Measurements from ENCODE around the gene CBX8. TPM values are rescaled to one million over a fixed set of nuclear protein-coding genes. Genes with fewer than 3 reads are reported as not detected.

Gene CBX8
- total and polyA plus RNA-seq, 2 of the 13 experiments (the other 11 are each of a cell fraction or from before 2014, with no cell fraction given) = 0.34 to 12.6 TPM

DNA sequence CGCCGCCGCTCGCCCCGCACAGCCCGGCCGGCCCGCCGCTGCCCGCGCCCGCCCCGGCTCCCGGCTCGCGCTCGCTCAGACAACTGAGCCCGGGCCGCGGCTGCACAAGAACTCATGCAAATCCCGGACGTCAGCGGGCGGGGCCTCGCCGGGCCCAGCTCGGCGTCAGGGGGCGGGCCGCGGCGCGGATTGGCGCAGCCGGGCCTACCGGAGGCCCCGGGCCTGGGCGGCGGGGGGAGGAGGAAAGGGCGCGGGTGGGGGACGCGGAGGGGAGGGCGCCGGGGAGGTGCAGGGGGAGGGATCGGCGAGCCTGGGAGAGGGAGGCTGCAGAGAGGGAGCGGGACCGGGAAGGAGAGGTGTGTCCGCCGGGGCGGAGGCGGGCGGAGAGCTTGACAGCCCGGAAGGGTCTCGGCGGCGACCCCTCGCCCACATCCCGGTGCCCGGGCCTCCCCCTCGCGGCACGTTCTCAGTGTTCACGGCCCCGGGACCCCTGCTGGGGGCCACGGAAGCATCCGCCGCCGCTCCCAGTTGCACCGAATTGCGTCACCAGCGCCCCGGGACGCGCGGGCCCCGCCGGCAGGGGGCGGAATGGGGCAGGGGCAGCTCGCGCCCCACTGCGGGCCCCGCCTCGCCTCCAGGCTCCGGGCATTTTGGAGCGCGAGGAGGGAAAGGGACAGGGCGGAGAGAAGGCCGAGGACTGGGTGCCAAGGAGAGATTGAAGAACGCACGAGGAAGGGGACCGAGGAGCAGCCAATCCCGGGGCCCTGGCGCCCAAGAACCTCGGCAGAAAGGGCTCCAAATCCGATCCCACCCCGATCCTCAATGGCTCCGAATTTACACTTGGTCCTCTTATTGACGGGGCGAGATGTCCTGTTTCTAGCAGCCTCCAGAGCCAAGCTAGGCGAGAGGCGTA lies 42.7 kb upstream of the CBX8 start, which contains the start of gene CBX4 (continued):
- TF ChIP-seq FOXA3 (CRISPR knock-in tag; IDR thresholded peaks at IDR 0.05) = peak; percentile 22; the same call in 1 of the 2 replicates
- TF ChIP-seq, protein P1, sequence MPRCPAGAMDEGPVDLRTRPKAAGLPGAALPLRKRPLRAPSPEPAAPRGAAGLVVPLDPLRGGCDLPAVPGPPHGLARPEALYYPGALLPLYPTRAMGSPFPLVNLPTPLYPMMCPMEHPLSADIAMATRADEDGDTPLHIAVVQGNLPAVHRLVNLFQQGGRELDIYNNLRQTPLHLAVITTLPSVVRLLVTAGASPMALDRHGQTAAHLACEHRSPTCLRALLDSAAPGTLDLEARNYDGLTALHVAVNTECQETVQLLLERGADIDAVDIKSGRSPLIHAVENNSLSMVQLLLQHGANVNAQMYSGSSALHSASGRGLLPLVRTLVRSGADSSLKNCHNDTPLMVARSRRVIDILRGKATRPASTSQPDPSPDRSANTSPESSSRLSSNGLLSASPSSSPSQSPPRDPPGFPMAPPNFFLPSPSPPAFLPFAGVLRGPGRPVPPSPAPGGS (CRISPR knock-in tag; IDR thresholded peaks at IDR 0.05) = peak; percentile 71; the same call in 1 of the 2 replicates
- TF ChIP-seq, protein P2, sequence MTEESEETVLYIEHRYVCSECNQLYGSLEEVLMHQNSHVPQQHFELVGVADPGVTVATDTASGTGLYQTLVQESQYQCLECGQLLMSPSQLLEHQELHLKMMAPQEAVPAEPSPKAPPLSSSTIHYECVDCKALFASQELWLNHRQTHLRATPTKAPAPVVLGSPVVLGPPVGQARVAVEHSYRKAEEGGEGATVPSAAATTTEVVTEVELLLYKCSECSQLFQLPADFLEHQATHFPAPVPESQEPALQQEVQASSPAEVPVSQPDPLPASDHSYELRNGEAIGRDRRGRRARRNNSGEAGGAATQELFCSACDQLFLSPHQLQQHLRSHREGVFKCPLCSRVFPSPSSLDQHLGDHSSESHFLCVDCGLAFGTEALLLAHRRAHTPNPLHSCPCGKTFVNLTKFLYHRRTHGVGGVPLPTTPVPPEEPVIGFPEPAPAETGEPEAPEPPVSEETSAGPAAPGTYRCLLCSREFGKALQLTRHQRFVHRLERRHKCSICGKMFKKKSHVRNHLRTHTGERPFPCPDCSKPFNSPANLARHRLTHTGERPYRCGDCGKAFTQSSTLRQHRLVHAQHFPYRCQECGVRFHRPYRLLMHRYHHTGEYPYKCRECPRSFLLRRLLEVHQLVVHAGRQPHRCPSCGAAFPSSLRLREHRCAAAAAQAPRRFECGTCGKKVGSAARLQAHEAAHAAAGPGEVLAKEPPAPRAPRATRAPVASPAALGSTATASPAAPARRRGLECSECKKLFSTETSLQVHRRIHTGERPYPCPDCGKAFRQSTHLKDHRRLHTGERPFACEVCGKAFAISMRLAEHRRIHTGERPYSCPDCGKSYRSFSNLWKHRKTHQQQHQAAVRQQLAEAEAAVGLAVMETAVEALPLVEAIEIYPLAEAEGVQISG (CRISPR knock-in tag; IDR thresholded peaks at IDR 0.05) = peak; percentile 80
- TF ChIP-seq RBM39 (IDR thresholded peaks at IDR 0.05; ENCODE audit: low read depth, low read length, poor library complexity, severe bottlenecking) = peak; percentile 90
- 0 out of 2 replicates have a peak, but pooled peaks have one; percentile 67 for TF ChIP-seq MAFG (CRISPR knock-in tag; IDR thresholded peaks at IDR 0.05)
- TF ChIP-seq ZNF251 (CRISPR knock-in tag; IDR thresholded peaks at IDR 0.05) = no peak
- 0 out of 2 replicates have a peak, but pooled peaks have one; percentile 10 for TF ChIP-seq ZNF138 (CRISPR knock-in tag; IDR thresholded peaks at IDR 0.05; ENCODE audit: low read depth)
- peak; percentile 55; the same call in 1 of the 2 replicates for TF ChIP-seq LCORL (IDR thresholded peaks at IDR 0.05)
- peak; percentile 97 for TF ChIP-seq LCORL (CRISPR knock-in tag; IDR thresholded peaks at IDR 0.05)
- TF ChIP-seq, protein P3, sequence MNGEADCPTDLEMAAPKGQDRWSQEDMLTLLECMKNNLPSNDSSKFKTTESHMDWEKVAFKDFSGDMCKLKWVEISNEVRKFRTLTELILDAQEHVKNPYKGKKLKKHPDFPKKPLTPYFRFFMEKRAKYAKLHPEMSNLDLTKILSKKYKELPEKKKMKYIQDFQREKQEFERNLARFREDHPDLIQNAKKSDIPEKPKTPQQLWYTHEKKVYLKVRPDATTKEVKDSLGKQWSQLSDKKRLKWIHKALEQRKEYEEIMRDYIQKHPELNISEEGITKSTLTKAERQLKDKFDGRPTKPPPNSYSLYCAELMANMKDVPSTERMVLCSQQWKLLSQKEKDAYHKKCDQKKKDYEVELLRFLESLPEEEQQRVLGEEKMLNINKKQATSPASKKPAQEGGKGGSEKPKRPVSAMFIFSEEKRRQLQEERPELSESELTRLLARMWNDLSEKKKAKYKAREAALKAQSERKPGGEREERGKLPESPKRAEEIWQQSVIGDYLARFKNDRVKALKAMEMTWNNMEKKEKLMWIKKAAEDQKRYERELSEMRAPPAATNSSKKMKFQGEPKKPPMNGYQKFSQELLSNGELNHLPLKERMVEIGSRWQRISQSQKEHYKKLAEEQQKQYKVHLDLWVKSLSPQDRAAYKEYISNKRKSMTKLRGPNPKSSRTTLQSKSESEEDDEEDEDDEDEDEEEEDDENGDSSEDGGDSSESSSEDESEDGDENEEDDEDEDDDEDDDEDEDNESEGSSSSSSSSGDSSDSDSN (CRISPR knock-in tag; IDR thresholded peaks at IDR 0.05) = peak; percentile 75
- TF ChIP-seq ZNF772 (CRISPR knock-in tag; IDR thresholded peaks at IDR 0.05) = peak; percentile 73
- TF ChIP-seq ZMYM3 (CRISPR knock-in tag; IDR thresholded peaks at IDR 0.05) = peak; percentile 51
- TF ChIP-seq TBX2 (CRISPR knock-in tag; IDR thresholded peaks at IDR 0.05; ENCODE audit: borderline replicate concordance) = peak; percentile 82; the same call in 1 of the 2 replicates
- TF ChIP-seq KLF6 (CRISPR knock-in tag; IDR thresholded peaks at IDR 0.05) = peak; percentile 88; the same call in 1 of the 2 replicates
- TF ChIP-seq KDM4B (CRISPR knock-in tag; IDR thresholded peaks at IDR 0.05) = no peak
- TF ChIP-seq ESRRA (CRISPR knock-in tag; IDR thresholded peaks at IDR 0.05; ENCODE audit: low read depth) = peak; percentile 28; the same call in 1 of the 2 replicates
- TF ChIP-seq, protein P4, sequence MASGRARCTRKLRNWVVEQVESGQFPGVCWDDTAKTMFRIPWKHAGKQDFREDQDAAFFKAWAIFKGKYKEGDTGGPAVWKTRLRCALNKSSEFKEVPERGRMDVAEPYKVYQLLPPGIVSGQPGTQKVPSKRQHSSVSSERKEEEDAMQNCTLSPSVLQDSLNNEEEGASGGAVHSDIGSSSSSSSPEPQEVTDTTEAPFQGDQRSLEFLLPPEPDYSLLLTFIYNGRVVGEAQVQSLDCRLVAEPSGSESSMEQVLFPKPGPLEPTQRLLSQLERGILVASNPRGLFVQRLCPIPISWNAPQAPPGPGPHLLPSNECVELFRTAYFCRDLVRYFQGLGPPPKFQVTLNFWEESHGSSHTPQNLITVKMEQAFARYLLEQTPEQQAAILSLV (CRISPR knock-in tag; IDR thresholded peaks at IDR 0.05; ENCODE audit: borderline replicate concordance) = peak; percentile 69; the same call in 1 of the 2 replicates
- TF ChIP-seq, protein P5, sequence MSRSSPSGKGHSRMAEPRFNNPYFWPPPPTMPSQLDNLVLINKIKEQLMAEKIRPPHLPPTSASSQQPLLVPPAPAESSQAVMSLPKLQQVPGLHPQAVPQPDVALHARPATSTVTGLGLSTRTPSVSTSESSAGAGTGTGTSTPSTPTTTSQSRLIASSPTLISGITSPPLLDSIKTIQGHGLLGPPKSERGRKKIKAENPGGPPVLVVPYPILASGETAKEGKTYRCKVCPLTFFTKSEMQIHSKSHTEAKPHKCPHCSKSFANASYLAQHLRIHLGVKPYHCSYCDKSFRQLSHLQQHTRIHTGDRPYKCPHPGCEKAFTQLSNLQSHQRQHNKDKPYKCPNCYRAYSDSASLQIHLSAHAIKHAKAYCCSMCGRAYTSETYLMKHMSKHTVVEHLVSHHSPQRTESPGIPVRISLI (CRISPR knock-in tag; IDR thresholded peaks at IDR 0.05; ENCODE audit: borderline replicate concordance) = peak; percentile 24; the same call in 1 of the 2 replicates
- TF ChIP-seq STAG1 (CRISPR knock-in tag; IDR thresholded peaks at IDR 0.05) = peak; percentile 72

Data from HepG2 (cell line).